ENCODE data around the gene SYNJ2BP.
A peak's percentile ranks its signal among the peaks of the same experiment; 100 is the strongest.
"Not testable (repeated sequence)": the region's sequence is repeated elsewhere in the genome, so short reads cannot be mapped to it uniquely, and the experiment has no call there.

The SYNJ2BP gene, protein sequence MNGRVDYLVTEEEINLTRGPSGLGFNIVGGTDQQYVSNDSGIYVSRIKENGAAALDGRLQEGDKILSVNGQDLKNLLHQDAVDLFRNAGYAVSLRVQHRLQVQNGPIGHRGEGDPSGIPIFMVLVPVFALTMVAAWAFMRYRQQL

DNA sequence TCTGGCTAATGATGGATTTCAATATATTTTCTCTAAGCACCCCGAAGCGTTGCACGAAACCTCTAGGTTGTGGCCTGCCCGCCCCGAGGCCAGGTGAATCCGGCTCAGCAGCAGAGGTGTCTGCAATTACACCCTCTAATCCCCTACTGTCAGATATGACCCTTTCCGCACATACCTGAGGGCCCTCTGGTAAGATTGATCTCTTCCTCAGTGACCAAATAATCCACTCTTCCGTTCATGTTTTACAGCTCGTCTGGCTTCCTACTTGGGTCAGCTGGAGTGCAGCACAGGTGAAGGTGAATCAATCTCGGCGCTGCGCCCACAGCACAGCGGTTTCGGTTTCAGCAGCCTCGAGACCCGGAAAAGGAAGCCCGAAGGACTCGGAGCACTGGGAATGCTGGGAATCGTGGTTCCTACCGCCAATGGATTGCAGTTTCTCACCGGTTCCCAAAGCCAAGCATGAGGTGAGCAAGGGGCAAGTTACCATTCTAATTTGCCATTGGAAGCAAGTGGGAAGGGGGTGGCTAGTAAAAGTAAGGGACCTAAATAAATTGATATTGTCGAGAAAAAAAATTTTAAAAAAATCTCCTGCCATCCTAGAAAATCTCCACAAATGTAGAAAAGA lies at the start of gene SYNJ2BP:
Gene SYNJ2BP (minus strand): TSS at position 366 of the 625 bp plus-strand sequence. CDS start 127 bp downstream, at position 239.
- peak; percentile 70 for DNase-seq

DNA sequence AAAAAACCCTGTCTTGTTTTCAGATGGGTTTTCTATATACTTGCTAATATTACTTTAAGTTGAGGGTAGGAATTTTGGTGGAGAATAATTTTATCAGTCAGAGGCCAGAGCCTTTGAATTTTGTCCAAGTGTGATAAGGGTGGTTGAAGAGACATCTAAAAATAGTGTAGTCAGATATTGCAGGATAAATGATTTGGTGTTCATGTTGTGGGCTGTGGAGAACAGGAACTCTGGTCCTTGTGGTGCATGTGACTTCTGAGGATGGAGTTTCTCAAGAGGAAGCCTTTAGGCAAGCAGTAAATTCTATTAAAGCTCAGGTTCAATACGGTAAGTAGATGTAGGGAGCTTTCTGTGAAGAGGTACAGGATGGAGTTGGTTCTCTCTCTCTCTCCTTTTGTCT lies 37.8 kb upstream of the SYNJ2BP start:
- no peak for DNase-seq

DNA sequence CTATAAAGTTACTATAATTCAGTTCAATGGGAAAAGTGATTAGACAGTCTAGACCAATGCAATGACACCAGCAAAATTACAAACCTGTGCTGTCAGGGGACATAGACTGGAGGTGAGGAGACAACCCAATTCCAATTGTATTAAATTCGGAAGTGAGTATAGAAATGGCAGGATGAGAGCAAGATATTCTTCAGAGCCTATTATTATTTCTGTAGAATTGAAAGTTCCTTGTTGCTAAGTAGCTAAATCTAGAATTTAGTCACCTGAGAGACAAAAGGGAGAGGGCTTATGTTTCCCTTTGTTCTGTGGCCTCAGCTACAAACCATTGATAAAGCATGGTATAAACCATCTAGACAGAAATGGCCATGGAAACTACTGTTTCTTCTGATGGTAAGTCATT lies 35.0 kb upstream of the SYNJ2BP start, which contains the start of gene ADAM21:
Gene ADAM21 (plus strand): TSS at position 301 of the 400 bp plus-strand sequence. CDS start 5,326 bp downstream, outside the sequence.
- no peak for DNase-seq

DNA sequence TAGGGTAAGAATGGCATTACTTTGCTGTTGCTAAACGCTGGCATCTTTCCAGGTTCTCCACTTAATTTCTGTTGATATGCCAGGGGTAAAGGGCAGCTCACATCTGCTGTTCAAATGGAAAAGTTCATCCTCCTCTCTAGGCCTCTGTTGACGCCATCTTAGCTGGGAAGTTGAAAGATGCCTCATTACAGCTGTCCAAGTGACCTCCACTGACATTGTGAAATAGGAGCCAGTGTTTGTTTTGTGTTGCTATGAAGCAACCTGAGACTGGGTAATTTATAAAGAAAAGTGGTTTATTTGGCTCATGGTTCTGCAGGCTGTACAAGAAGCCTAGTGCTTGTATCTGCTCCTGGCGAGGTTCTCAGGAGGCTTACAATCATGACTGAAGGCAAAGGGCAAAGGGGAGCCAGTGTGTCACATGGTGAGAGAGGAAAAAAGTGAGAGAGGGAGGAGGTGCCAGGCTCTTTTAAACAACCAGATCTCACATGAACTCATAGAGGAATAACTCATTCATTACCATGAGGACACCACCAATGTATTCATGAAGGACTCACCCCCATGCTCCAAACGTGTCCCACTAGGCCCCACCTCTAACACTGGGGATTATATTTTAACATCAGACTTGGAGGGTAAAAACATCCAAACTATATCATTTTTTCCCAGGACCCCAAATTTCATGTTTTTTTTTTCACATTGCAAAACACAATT lies 31.9 kb upstream of the SYNJ2BP start:
- no peak for DNase-seq

DNA sequence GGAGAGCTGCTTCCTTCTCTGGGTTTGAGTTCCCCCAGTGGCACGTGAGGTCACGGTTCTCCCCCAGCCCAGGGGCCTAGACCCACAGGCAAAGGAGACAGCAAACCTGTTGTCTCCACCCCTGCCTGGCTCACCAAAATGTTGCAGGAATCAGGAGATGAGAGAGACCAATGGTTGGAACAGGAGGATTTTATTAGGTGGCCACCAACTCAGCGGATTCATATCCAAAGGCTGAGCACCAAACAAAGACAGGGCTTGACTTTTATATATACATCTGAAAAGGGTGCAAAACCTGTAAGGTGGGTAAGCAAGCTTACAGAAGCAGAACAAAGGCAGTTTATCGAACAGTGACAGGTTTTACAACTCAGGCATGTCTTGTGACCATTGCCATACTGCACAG lies 25.9 kb upstream of the SYNJ2BP start:
- no peak for DNase-seq

DNA sequence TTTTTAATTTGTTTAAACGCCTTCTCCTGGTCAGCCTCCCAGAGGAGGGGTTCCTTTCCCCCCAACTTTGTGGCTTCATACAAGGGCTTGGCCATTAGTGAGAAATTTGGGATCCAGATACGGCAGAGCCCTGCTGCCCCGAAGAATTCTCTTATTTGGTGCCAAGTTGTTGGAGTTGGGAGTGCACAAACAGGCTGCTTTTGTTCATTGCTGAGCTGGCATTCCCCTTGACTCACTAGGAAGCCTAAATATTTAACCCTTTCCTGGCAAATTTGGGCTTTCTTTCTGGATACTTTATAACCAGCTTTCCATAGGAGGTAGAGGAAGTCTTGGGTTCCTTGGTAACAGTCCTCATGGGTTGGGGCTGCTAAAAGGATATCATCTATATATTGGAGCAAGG lies 24.8 kb upstream of the SYNJ2BP start:
- no peak for DNase-seq

DNA sequence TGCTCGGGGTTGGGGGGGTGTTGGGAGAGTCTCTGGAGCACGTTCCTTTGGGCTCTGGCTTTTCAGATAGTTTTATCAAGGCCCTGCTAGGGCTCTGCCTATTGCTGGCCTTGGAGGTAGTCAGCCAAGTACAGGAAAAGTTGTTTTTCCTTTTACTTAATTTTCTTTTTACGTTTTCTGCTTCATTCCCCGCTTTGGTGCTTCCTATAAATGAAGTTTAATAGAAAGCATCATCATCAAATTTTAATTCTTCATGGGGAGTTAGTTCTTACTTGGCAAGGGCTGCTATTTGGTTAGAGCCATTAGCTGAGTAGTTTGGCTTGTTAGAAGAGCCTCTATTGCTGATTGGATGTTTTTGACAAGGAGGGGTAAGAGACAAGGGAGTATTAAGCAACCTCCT lies 20.0 kb upstream of the SYNJ2BP start:
- no peak for DNase-seq

DNA sequence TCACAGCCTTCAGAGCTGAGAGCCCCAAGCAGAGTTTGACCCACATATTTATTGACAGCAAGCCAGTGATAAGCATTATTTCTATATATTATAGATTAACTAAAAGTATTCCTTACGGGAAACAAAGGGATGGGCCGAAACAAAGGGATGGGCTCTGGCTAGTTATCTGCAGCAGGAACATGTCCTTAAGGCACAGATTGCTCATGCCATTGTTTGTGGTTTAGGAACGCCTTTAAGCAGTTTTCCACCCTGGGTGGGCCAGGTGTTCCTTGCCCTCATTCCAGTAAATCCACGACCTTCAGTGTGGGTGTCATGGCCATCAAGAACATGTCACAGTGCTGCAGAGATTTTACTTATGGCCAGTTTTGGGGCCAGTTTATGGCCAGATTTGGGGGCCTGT lies 9.7 kb upstream of the SYNJ2BP start:
- DNase-seq, result not testable (repeated sequence)

DNA sequence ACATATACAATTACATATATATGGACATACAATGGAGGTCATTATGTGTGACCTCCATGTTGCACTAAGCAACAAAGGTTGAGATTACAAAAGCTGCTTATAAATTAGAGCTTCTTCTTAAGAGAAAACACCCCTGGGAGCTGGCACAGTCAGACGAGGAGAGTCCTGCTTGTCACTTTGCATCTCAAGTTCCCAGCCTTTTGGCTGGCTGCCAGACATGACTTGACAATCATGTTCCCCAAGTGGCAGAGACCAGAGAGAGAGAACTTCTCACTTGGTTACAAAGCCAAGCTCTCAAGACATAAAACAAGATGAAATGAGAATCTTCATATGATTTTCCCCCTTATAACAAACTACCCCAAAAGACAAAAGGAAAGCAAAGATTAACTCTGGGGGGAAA lies 8.5 kb upstream of the SYNJ2BP start:
- DNase-seq, result no peak

DNA sequence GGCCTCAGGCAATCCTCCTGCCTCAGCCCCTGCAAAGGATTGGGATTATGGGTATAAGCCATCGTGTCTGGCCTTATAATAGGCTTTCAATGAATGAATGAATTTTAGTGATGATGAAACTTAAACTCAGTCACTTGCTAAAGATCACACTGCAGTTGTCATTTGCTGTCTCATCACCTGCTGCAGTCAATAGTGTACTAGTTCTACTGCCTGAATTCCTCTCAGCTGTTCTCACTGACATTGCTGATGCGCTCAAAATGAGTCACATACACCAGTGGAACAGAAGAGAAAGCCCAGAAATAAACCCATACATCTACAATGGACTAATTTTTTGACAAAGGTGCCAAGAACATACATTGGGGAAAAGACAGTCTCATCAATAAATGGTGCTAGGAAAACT lies 5.6 kb upstream of the SYNJ2BP start:
- no peak for DNase-seq

DNA sequence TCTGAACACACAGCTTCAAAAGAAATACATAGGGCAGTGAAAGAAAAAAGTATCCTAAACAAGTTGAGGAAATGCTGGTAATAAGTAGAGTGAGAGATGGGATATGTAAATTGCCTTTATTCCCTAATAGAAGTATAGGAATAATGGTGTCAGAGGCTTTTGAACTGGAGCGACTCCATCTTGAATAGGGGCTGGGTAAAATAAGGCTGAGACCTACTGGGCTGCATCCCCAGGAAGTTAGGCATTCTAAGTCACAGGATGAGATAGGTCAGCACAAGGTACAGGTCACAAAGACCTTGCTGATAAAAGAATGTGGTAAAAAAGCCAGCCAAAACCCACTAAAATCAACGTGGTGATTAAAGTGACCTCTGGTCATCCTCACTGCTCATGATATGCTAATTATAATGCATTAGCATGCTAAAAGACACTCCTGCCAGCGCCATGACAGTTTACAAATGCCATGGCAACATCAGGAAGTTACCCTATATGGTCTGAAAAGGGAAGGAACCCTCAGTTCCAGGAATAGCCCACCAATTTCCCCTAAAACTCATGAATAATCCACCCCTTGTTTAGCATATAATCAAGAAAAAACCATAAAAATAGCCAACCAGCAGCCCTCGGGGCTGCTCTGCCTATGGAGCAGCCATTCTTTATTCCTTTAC lies 2.5 kb upstream of the SYNJ2BP start:
- not testable (repeated sequence) for DNase-seq

DNA sequence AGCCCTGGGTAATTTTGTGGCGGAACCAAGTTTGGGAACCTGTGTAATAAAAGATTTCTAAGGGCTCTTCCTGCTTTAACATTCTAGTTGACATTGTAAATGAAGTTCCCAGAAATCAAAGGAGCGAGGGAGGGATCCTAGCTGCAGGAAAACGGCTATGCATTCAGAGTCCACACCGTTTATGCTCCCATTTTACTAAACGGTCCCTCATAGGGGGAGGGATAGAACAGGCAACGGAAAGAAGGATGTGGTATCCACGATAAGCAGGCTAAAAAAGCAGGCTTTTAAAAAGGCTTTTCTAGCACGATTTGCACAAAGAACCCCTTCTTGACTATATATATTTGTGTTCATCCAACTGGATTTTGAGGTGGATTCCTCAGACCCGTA lies 559 bp downstream of the SYNJ2BP start:
- no peak for DNase-seq

DNA sequence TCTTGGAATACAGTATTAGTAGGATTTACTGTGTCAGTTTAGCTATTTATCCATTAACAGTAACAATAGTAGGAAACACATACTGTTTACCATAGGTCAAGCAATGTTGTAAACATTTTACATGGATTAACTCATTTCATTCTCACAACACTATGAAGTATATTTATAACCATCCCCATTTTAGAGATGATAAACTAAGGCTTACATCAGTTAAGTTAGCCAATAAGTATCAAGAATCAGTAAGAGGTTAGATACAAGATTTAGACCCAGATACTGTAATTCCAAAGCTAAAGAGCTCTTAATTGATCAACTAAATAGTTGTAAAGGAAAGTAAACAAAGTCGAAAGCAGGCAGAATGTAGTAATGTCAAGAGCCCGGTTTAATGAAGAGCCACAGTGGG lies 1.1 kb downstream of the SYNJ2BP start:
- no peak for DNase-seq

DNA sequence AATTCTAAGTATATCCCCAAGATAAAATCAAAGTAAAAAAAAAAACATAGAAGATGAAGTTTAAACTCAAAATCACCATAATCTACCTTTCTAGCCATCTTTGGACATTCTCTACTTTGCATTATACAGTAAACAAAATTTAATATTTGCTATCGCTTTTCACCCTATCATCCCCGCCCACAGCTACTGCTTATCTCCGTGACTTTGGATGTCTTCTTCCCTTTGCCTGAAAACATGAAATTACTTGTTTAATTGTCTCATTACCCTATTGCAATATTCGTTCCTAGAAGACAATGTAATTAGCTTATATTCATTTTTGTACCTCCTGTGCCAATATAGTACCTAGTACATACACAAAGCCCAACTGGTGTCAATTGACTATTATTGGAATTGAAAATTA lies 9.3 kb downstream of the SYNJ2BP start:
- no peak for DNase-seq

DNA sequence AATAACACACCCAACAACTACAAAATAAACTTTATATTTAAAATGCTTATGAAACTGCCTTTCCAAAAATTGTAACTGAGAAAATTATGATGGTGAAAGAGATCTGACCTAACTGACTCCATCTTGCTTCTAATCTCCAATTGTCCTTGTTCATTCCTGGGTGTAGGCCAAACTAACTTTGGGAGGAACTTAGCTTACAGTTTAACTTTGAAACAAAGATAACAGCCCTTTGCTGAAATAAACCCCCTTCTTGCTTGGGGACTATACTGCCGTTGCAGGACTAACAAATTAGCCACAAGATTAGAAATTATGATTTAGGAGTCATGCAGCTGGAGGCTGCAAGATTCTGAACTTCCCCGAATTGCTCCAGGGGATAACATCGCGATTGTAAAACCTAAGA lies 10.7 kb downstream of the SYNJ2BP start:
- DNase-seq, result not testable (repeated sequence)

DNA sequence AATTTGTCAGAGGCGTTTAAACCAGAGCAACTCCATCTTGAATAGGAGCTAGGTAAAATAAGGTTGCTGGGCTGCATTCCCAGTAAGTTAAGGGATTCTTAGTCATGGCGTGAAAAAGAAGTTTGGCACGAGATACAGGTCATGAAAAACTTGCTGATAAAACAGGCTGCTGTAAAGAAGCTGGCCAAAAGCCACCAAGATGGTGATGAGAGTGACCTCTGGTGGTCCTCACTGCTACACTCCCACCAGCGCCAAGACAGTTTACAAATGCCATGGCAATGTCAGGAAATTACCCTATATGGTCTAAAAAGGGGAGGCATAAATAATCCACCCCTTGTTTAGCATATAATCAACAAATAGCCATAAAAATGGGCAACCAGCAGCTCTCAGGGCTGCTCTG lies 13.6 kb downstream of the SYNJ2BP start:
- not testable (repeated sequence) for DNase-seq

DNA sequence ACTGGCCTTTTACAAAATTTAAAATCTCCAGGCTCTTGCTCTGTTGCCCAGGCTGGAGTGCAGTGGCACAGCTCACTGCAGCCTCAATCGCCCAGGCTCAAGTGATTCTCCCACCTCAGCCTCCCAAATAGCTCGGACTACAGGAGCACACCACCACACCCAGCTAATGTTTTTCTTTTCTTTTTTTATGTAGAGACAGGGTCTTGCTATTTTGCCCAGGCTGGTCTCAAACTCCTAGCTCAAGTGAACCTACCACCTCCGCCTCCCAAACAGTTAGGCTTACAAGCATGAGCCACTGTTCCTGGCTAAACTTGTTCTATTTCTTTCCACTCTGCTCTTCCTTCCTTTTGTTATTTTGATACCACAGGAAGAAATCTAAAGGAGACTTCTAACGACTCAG lies 15.2 kb downstream of the SYNJ2BP start:
- no peak for DNase-seq

DNA sequence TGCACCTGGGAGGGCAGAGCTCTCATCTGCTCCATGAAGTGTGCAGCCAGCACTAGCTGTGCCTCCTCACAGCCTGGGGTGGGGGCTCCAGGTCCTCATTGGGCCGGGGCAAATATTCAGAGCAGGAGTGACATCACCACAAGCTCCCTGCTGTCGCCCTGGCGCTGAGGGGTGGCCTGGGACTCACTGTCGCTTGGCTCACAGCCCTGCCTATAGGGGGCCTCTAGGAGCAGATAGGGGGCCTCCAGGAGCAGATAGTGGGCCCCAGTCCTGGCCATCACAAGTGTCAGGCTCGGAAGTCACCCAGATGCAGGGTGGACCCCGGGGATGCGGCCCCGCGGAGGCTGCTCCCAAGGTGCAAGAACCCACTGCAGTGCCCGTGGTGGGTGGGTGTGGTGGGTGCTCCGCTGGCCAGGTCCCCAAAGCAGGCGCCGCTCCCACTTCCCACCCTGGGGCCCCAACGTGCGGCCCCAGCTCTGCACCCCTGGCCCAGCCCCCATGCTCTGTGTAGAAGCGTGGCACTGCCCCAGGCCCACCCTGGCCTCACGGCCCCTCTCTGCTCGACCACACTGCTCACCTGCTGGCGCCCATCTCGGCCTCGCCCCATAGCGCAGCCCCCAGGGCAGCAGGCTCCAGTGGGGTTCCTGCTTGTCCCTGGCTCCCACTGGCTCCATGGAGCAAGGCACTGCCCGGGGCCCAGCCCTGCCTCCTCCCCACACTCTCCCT lies 18.0 kb downstream of the SYNJ2BP start:
- no peak for DNase-seq

DNA sequence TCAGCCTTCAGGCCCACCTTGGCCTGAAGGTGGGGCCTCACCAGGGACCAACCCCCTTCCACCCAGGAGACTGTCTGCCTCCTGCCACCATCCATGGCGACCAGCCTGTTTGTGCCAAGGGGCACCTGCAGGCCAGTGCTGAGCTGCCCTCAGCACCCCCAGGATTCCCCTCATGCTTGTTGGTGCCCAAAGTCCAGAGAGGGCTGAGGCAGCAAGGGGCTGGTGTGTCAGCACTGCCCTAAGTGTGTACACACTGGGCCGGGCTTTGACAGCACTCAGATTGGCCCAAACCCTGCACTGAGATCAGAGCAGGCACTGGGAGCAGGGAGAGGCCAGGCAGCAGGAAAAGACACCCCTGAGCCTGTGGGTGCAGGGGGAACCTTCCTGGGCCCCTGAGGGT lies 18.6 kb downstream of the SYNJ2BP start:
- no peak for DNase-seq

DNA sequence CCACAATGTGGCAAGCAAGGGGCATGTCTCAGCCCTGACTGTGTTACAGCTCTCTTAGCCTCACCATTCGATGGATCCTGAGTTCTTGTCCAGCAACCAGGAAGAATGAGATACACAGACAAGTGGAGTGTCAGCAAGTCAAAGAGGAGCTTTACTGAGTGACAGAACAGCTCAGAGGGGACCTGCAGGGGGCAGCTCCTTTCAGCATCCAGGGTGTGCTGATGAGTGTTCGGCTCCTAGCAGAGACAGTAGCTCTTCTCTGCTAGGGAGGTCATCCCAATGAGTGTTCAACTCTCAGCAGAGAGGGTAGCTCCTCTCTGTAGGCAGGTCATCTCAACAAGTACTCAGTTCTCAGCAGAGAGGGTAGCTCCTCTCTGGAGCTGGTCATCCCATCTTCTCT lies 19.1 kb downstream of the SYNJ2BP start:
- DNase-seq, result no peak

DNA sequence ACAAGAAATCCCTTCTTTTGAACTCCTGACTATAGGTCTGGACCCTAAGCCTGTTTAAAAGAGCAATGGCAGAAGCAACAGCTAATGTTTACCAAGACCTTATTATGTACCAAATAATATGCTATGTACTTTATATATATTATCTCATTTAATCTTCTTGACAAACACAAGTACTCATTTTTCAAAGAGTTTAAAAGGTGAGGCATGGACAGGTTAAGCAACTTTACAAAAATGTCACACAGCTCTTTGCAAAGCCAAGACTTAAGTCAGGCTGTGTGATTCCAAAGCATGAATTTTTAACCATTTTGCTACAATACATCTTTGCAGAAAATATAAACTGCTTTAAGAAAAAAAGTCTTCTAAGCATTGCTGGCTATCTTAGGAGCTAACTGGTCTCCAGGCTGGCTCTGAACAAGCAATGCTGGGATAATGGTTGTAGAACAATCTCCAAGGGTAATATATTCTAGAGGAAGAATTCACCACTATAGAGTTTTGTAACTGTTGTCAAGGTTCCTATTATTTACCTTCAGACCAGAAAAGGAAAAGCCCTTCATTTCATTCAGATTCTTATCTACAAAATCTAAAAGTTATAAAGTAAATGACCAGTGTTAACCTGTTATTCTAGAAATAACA lies 22.1 kb downstream of the SYNJ2BP start:
- DNase-seq, result no peak

DNA sequence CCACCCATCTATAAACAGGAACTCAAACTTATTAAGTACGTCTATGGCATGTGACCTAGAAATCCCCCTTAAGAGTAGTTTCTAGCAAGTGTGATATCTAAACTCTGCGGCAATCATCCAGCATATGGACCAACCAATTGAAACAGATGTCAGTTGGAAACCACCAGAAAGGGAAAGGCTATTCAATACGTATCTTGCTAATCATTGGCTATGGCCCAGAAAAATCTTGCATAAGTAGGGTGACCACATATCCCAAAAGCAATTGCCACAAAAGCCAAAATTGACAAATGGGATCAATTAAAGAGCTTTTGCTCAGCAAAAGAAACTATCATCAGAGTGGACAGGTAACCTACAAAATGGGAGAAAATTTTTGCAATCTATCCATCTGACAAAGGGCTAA lies 24.2 kb downstream of the SYNJ2BP start:
- DNase-seq, result no peak

Measured in NCI-H510A (cell line).